Endothelial cell of umbilical vein (primary cell): ENCODE results near the gene MYO1E. TPM values are rescaled to one million over a fixed set of nuclear protein-coding genes. Genes with fewer than 3 reads are reported as not detected.

ENCODE experiments used
- BruUV-seq: library from RNA; stranded (reverse); fragments of 400-500 nt; replicated peaks from 2 replicates; lab custom pipeline; 2021; lab: Mats Ljungman, UMichigan
- CTCF ChIA-PET: fragments of 300-600, 350-600 bp; sonication (Branson Sonifier 250); formaldehyde crosslinking; loops from one replicate; lab custom pipeline; 2021; ENCODE audit warnings: antibody characterized with exemption, inconsistent platforms; lab: Charles Lee
- POLR2A ChIA-PET: fragments of 300-600, 350-600 bp; sonication (Branson Sonifier 250); formaldehyde crosslinking; loops from one replicate; lab custom pipeline; 2021; ENCODE audit warnings: antibody characterized with exemption, inconsistent platforms; lab: Charles Lee
- DNase-seq: peaks from one replicate; pipeline ENCODE4 v3.0.0-alpha.2; 2011; ENCODE audit warnings: low read depth, low spot score
- FAIRE-seq: peaks from 2 replicates; lab custom pipeline; 2011; peaks lifted over from hg19 to GRCh38; lab: Jason Lieb, UNC
- H2AFZ ChIP-seq: 2 replicates; pipeline ENCODE4 v1.6.0; 2012; ENCODE audit warnings: low read depth, low read length, control low read depth, inconsistent platforms
- H3K27ac ChIP-seq: 2 replicates; pipeline ENCODE4 v1.5.1; 2011; ENCODE audit warnings: low read depth, mild to moderate bottlenecking, control low read depth, low read length, moderate library complexity; ENCODE audit not compliant: insufficient read depth
- H3K27me3 ChIP-seq, 2 experiments: 2 replicates each; pipeline versions ENCODE4 v1.6.0 to v1.6.1; 2011; ENCODE audit warnings: low read length in 2 of 2, mixed read lengths in 1 of 2; ENCODE audit not compliant: control insufficient read depth in 2 of 2, insufficient read depth in 2 of 2
- H3K36me3 ChIP-seq, 2 experiments: 2 replicates in 1 of 2; 3 replicates in 1 of 2; pipeline ENCODE4 v1.5.1; 2011; ENCODE audit warnings: low read length in 2 of 2, mild to moderate bottlenecking in 1 of 2, moderate library complexity in 1 of 2; ENCODE audit not compliant: control insufficient read depth in 2 of 2, insufficient read depth in 2 of 2; ENCODE audit errors: extremely low read depth in 1 of 2
- H3K4me1 ChIP-seq: 3 replicates; pipeline ENCODE4 v1.5.1; 2011; ENCODE audit warnings: mild to moderate bottlenecking, low read length; ENCODE audit not compliant: control insufficient read depth, insufficient read depth; ENCODE audit errors: extremely low read depth
- H3K4me2 ChIP-seq: 2 replicates; pipeline ENCODE4 v1.6.1; 2011; ENCODE audit warnings: low read length, control low read depth, mixed read lengths; ENCODE audit not compliant: insufficient read depth
- H3K4me3 ChIP-seq, 3 experiments: fragments of 200-600 bp in 1 of 3; sonication (generic), shearing (Covaris generic) in 1 of 3; replicated peaks in 1 of 3; 2 replicates each; pipeline ENCODE4 v1.5.1; 2011 to 2016; ENCODE audit warnings: control low read depth in 3 of 3, low read length in 3 of 3, mild to moderate bottlenecking in 2 of 3, inconsistent platforms in 1 of 3, low read depth in 1 of 3, moderate library complexity in 1 of 3; ENCODE audit not compliant: insufficient read depth in 1 of 3
- H3K79me2 ChIP-seq: 2 replicates; pipeline ENCODE4 v1.6.0; 2012; ENCODE audit warnings: low read length, inconsistent platforms; ENCODE audit not compliant: control insufficient read depth, insufficient read depth
- H3K9ac ChIP-seq: replicated peaks from 2 replicates; pipeline ENCODE3; 2011; ENCODE audit warnings: low read length, control low read depth; ENCODE audit not compliant: insufficient read depth; ENCODE audit errors: extremely low read depth
- H3K9me1 ChIP-seq: replicated peaks from 3 replicates; pipeline ENCODE4 v1.6.0; 2011; ENCODE audit warnings: mild to moderate bottlenecking, low read length; ENCODE audit not compliant: control insufficient read depth, insufficient read depth; ENCODE audit errors: extremely low read depth
- H3K9me3 ChIP-seq: replicated peaks from 2 replicates; pipeline ENCODE4 v1.5.1; 2012; ENCODE audit warnings: low read length, inconsistent platforms; ENCODE audit not compliant: control insufficient read depth, insufficient read depth
- H4K20me1 ChIP-seq: replicated peaks from 2 replicates; pipeline ENCODE3; 2011; ENCODE audit warnings: mild to moderate bottlenecking, low read length; ENCODE audit not compliant: control insufficient read depth, insufficient read depth; ENCODE audit errors: extremely low read depth
- EZH2 ChIP-seq: IDR thresholded peaks from 2 replicates; pipeline ENCODE4 v1.6.1; 2012; ENCODE audit warnings: borderline replicate concordance, low read depth, mild to moderate bottlenecking, moderate library complexity, low read length, inconsistent platforms; ENCODE audit not compliant: severe bottlenecking
- GATA2 ChIP-seq: IDR thresholded peaks from 2 replicates; pipeline ENCODE4 v1.7.0; 2011; ENCODE audit warnings: low read depth, mild to moderate bottlenecking, moderate library complexity, mixed read lengths, low read length; ENCODE audit not compliant: insufficient read length, insufficient read depth
- MYC ChIP-seq: IDR thresholded peaks from one replicate; pipeline ENCODE4 v1.6.1; 2011; ENCODE audit warnings: mild to moderate bottlenecking, low read depth, low read length
- dilution Hi-C: fragments of 300-500 bp; cut with MboI; formaldehyde crosslinking; loops from one replicate; pipeline ENCODE4 v1.15.0; 2019; ENCODE audit warnings: low sequenced_read_pairs; ENCODE audit not compliant: extremely low pct_ligation_motif_present
- intact Hi-C: fragments of 100-400 bp; cut with micrococcal nuclease; formaldehyde crosslinking; loops from one replicate; pipeline ENCODE4 v1.10.0; 2022
- polyA plus RNA-seq, 4 experiments: library from polyadenylated mRNA; depleted of rRNA in 3 of 4; stranded (reverse) in 3 of 4; unstranded in 1 of 4; fragments of >200 nt; gene quantifications; 2 replicates each; pipeline versions ENCODE4 v1.2.1 to v1.2.3, GENCODE V29; 2011 to 2012; ENCODE audit warnings: missing spikeins in 1 of 4
- total RNA-seq: library from RNA; stranded (reverse); gene quantifications from 2 replicates; pipeline ENCODE4 v1.2.3, GENCODE V29; 2021

MYO1E gene
- total and polyA plus RNA-seq, 2 donors (not counting 3 experiments of a cell fraction or from before 2014, with no cell fraction given): 31.6 to 218 TPM

- no peak for FAIRE-seq
- peaks cover 2 to 7% of the 10 kb centered on the region in 2 experiments for H3K36me3 ChIP-seq
Measured at GRCh38 chr15:59229015-59229414, 143.7 kb downstream of the MYO1E start.

GRCh38 chr15:59227021-59227420 is 145.7 kb downstream of the MYO1E start:
- dilution Hi-C loops (no loop called here), intact Hi-C loops (no loop called here)
- Histone ChIP-seq H3K79me2 (peaks cover 2% of the 10 kb centered on the region), H3K4me1 (peaks cover 38% of the 10 kb centered on the region), H3K27me3 (no peaks in the 10 kb centered on the region), H3K9ac (no peak overlapping the region), H3K36me3 (peaks cover 7 to 9% of the 10 kb centered on the region in 2 experiments), H3K27ac (no peak overlapping the region), H3K9me1 (no peaks in the 10 kb centered on the region), H4K20me1 (no peaks in the 10 kb centered on the region), H3K4me3 (no peak overlapping the region), H3K9me3 (no peaks in the 10 kb centered on the region), H2AFZ (no peak overlapping the region), H3K4me2 (no peak overlapping the region)
- FAIRE-seq (no peak), DNase-seq (no peak)
- TF ChIP-seq MYC: no peak
- no TSS peak for BruUV-seq
- ChIA-PET POLR2A (interaction anchor here (0.5 kb wide), 1 partner anchor 39 kb away, joined by 3 read pairs; no protein-coding TSS in a partner anchor), CTCF (interaction anchor here (0.9 kb wide), 1 partner anchor 15 kb away, joined by 3 read pairs; no protein-coding TSS in a partner anchor)

More at GRCh38 chr15:59229015-59229414, 143.7 kb downstream of the MYO1E start:
- peaks cover 2% of the 10 kb centered on the region for H3K79me2 ChIP-seq
- no peaks in the 10 kb centered on the region for H4K20me1 ChIP-seq
- ChIA-PET POLR2A (no interaction called here), CTCF (interaction anchor here (1.6 kb wide), 1 partner anchor 24 kb away, joined by 4 read pairs; no protein-coding TSS in a partner anchor)
- no peak for TF ChIP-seq MYC
- no peak for TF ChIP-seq EZH2
- TF ChIP-seq GATA2: no peak
- dilution Hi-C loops: no loop called here
- H3K27ac ChIP-seq: no peak overlapping the region
- H3K9ac ChIP-seq: no peak overlapping the region
- H3K4me1 ChIP-seq: peaks cover 36% of the 10 kb centered on the region
- H3K4me2 ChIP-seq: no peak overlapping the region
- H3K9me1 ChIP-seq: no peaks in the 10 kb centered on the region
- intact Hi-C loops: no loop called here
- BruUV-seq: no TSS peak
- no peak overlapping the region for H2AFZ ChIP-seq
- no peak overlapping the region for H3K4me3 ChIP-seq
- H3K27me3 ChIP-seq: no peaks in the 10 kb centered on the region
- no peak for DNase-seq
- no peaks in the 10 kb centered on the region for H3K9me3 ChIP-seq
